ENCODE data around the gene CBX8. TPM values are rescaled to one million over a fixed set of nuclear protein-coding genes. Genes with fewer than 3 reads are reported as not detected.

The CBX8 gene
- polyA plus RNA-seq, 1 experiment: 0.37 TPM

DNA sequence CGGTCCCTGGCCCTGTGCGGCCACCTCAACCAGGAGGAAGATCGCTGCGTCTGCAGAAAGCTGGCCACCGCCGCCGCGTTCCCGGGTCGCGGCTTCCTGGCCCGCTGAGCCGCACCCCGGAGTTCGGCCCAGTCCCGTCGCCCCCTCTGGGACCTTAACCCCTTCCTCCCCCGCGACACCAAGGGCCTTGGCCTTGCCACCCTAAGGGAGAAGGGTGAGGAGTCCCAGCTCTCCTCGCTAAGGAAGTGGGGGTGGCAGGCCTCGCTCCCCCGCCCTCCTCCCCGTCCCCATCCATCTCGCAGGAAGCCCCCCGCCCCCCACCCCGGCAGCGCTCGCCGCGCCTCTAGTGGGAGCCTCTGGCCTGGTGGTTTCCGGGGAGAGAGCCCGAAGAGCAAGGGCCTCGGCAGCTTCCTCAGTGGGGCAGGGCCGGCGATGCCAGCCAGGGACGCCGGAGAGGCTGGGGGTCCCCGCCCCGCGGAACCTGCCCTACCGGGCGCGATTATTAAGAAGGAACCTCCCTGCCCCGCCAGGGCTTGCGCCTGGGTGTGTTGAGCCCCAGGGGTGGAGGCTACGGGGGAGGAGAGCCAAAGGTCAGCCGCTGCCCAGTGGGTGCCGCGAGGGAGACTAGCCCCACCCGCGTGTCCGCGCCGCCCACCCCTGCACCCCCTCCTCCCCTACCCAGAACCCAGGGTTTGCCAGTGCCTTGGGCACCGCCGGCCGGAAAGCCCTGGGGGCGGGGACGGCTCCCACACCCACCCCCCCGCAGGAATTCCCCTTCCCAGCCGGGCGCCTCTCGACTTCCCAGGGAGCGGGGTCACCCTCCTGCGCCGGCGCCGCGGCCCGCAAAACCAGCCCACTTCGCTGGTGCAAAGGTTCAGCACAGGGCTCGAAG, 35.6 kb upstream of the CBX8 start:
- peaks cover 6% of the 10 kb centered on the region; the same call in 1 of the 2 replicates for H3K9me3 ChIP-seq (ENCODE audit: control insufficient read depth, insufficient read depth, low read length)
- H3K27ac ChIP-seq (ENCODE audit: low read depth, low read length): no peak overlapping the region
- no peaks in the 10 kb centered on the region for H3K27me3 ChIP-seq (ENCODE audit: control insufficient read depth, insufficient read depth, low read length)
- H3K4me3 ChIP-seq (ENCODE audit: low read depth, low read length): no peak overlapping the region
- TF ChIP-seq, protein P1, sequence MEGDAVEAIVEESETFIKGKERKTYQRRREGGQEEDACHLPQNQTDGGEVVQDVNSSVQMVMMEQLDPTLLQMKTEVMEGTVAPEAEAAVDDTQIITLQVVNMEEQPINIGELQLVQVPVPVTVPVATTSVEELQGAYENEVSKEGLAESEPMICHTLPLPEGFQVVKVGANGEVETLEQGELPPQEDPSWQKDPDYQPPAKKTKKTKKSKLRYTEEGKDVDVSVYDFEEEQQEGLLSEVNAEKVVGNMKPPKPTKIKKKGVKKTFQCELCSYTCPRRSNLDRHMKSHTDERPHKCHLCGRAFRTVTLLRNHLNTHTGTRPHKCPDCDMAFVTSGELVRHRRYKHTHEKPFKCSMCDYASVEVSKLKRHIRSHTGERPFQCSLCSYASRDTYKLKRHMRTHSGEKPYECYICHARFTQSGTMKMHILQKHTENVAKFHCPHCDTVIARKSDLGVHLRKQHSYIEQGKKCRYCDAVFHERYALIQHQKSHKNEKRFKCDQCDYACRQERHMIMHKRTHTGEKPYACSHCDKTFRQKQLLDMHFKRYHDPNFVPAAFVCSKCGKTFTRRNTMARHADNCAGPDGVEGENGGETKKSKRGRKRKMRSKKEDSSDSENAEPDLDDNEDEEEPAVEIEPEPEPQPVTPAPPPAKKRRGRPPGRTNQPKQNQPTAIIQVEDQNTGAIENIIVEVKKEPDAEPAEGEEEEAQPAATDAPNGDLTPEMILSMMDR (IDR thresholded peaks at IDR 0.05; ENCODE audit: low read depth, low read length): no peak
- no peak for DNase-seq (ENCODE audit: low read depth, low spot score)
- ChIA-PET CTCF (interaction anchor here (0.7 kb wide), 1 partner anchor 20 kb away, joined by 4 read pairs; no protein-coding TSS in a partner anchor), POLR2A (no interaction called here)

DNA sequence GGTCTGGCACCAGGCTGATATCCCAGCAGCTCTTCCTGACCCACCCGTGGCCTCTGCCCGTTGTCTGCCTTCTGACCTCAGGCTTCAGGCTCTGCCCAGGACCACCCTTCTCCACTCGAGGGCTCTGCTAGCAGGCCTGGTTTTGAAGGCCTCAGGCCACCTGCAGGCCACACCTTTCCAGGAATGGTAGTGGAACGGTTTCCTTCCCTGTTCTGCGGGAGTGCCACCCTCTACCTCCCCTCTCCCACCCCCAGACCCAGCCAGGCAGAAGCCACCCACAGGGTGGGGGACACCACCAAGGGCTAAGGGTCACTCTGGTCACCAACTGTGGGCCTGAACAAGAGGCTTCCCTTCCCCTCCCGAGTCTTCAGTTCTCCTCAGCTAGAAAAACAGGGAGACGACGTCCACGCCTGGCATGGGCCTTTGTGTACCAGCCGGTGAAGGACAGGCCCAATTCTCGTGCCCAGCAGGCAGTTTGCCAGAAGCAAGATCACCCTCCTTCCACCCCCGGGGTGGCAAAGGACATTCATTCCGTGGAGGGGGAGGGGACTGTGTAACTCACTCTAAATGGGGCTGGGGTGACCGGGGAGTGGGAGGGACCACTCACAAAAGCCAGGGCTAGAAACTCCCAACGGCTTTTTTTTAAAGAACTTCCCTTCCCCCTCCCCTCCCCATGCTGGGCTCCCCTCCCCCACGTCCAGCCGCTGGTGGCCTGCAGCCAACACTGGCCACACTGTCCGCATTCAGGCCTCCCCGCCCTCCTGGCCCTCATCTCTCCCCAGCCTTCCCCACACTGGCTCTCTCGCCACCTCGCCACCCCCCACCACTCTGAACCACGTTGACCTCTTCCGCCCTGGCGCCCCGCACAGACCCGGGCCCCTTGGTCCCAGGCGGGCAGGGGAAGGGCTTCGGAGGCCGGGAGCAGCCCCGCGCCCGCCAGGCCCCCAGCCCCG, 34.7 kb upstream of the CBX8 start:
- CTCF ChIA-PET: no interaction called here
- POLR2A ChIA-PET: no interaction called here

DNA sequence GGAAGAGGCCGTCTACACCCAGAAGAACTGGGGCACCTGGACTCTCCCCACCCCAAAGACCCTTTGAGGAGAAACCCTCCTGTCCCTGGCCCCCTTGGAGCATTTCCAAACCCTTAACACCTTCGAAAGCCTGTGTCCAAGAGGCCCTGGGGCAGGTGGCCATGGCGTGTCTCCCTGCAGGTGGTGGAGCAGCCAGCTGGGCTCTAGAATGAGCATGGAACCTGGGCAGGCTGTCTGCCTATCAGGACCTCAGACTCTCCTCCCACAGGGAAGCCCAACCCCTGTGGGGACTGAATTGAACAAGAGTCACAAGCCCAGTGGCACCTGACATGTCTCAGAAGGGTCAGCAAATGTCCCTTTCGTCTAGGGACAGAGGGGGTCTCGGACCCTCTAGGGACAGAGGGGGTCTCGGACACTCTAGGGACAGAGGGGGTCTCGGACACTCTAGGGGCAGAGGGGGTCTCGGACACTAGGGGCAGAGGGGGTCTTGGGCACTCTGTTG, 33.9 kb upstream of the CBX8 start:
- POLR2A ChIA-PET: no interaction called here
- Histone ChIP-seq H3K27ac (ENCODE audit: low read depth, low read length) (no peak overlapping the region), H3K9me3 (ENCODE audit: control insufficient read depth, insufficient read depth, low read length) (peaks cover 6% of the 10 kb centered on the region; the same call in 1 of the 2 replicates), H3K4me3 (ENCODE audit: low read depth, low read length) (no peak overlapping the region), H3K27me3 (ENCODE audit: control insufficient read depth, insufficient read depth, low read length) (no peaks in the 10 kb centered on the region)
- TF ChIP-seq, protein P1 (IDR thresholded peaks at IDR 0.05; ENCODE audit: low read depth, low read length): no peak
- CTCF ChIA-PET: no interaction called here
- no peak for DNase-seq (ENCODE audit: low read depth, low spot score)

More for the DNA sequence above, 34.7 kb upstream of the CBX8 start:
- H3K4me3 ChIP-seq (ENCODE audit: low read depth, low read length): no peak overlapping the region
- no peaks in the 10 kb centered on the region for H3K27me3 ChIP-seq (ENCODE audit: control insufficient read depth, insufficient read depth, low read length)
- H3K27ac ChIP-seq (ENCODE audit: low read depth, low read length): no peak overlapping the region
- TF ChIP-seq, protein P1 (IDR thresholded peaks at IDR 0.05; ENCODE audit: low read depth, low read length): no peak
- peaks cover 6% of the 10 kb centered on the region; the same call in 1 of the 2 replicates for H3K9me3 ChIP-seq (ENCODE audit: control insufficient read depth, insufficient read depth, low read length)
- DNase-seq (ENCODE audit: low read depth, low spot score): no peak

DNA sequence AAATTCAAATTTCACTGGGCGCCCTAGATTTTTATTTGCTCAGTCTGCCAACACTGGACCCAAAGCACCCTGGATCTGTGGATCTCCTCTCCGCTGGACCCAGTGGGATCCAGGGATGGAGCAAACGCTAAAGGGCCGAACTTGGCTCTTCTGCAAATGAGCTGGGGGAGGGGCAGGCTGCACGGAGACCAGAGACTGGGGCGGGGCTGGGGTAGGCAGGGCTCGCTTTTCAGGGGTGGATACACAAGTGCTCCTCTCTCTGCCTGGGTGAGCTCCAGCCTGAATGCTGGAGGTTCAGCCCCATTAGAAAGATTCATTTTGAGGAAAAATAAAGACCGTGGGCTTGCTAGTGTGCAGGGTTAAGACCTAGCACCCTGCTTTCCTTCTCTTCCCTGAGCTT, 33.4 kb upstream of the CBX8 start:
- no peak for DNase-seq (ENCODE audit: low read depth, low spot score)
- Histone ChIP-seq H3K9me3 (ENCODE audit: control insufficient read depth, insufficient read depth, low read length) (peaks cover 6% of the 10 kb centered on the region; the same call in 1 of the 2 replicates), H3K4me3 (ENCODE audit: low read depth, low read length) (no peak overlapping the region), H3K27ac (ENCODE audit: low read depth, low read length) (no peak overlapping the region), H3K27me3 (ENCODE audit: control insufficient read depth, insufficient read depth, low read length) (no peaks in the 10 kb centered on the region)
- ChIA-PET CTCF (no interaction called here), POLR2A (no interaction called here)
- TF ChIP-seq, protein P1 (IDR thresholded peaks at IDR 0.05; ENCODE audit: low read depth, low read length): no peak
